GM18505 (cell line): Measurements from ENCODE around the gene ARHGAP21.

Experiments
- ATAC-seq: cut with Tn5 transposase; IDR thresholded peaks from one replicate; pipeline ENCODE4 v1.9.1; 2021; ENCODE audit not compliant: unreplicated experiment
- POLR2A ChIP-seq: IDR thresholded peaks from 4 replicates; pipeline ENCODE4 v1.6.1; 2011; ENCODE audit warnings: borderline replicate concordance; ENCODE audit not compliant: insufficient read depth, insufficient read length; ENCODE audit errors: extremely low read depth

The ARHGAP21 gene

GRCh38 chr10:24552346-24553016, 171.2 kb downstream of the ARHGAP21 start:
- peak; percentile 67 for ATAC-seq
- no peak for TF ChIP-seq POLR2A

- TF ChIP-seq POLR2A: no peak
- no peak for ATAC-seq
Measured at GRCh38 chr10:24551161-24551560, 172.5 kb downstream of the ARHGAP21 start.

- ATAC-seq: no peak
- TF ChIP-seq POLR2A: no peak
Measured at GRCh38 chr10:24550680-24551079, 173.0 kb downstream of the ARHGAP21 start.

- ATAC-seq: no peak
- no peak for TF ChIP-seq POLR2A
Measured at GRCh38 chr10:24545585-24545984, 178.1 kb downstream of the ARHGAP21 start.

- ATAC-seq: no peak
- TF ChIP-seq POLR2A: no peak
Measured at GRCh38 chr10:24544776-24545175, 178.9 kb downstream of the ARHGAP21 start.

GRCh38 chr10:24542314-24543270, 181.1 kb downstream of the ARHGAP21 start:
- no peak for TF ChIP-seq POLR2A
- ATAC-seq: no peak

- no peak for ATAC-seq
- TF ChIP-seq POLR2A: no peak
Measured at GRCh38 chr10:24541239-24541753, 182.4 kb downstream of the ARHGAP21 start.

- no peak for TF ChIP-seq POLR2A
- no peak for ATAC-seq
Measured at GRCh38 chr10:24536636-24537035, 187.1 kb downstream of the ARHGAP21 start.

GRCh38 chr10:24533981-24534380, 189.7 kb downstream of the ARHGAP21 start:
- TF ChIP-seq POLR2A: no peak
- ATAC-seq: no peak
